NCI-H187 (cell line): Measurements from ENCODE around the gene NUMB.
"Not testable (repeated sequence)": the region's sequence is repeated elsewhere in the genome, so short reads cannot be mapped to it uniquely, and the experiment has no call there.

Experiments used
- DNase-seq, 2 experiments: peaks; one replicate each; lab custom pipeline; 2025; lab: John Stamatoyannopoulos, UW

NUMB gene

DNA sequence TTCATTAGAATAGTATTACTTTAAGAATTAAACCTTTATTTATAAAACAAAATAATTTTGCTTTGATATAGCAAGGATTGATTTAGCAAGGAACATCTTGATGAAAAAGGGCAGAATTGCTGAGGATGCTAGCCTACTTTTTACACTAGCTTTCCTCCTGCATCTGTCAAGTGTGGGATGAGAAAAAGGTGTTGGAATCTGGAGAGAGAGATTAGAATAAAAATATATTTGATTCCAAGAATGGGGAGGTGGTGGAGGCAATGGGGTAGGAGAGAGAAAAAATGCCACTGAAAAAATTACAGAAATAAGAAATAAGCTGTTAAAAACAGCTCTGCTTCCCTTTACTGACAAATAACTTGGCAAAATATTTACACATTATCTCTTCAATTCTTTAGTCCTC is 98.9 kb downstream of the NUMB start:
- no peak for DNase-seq

DNA sequence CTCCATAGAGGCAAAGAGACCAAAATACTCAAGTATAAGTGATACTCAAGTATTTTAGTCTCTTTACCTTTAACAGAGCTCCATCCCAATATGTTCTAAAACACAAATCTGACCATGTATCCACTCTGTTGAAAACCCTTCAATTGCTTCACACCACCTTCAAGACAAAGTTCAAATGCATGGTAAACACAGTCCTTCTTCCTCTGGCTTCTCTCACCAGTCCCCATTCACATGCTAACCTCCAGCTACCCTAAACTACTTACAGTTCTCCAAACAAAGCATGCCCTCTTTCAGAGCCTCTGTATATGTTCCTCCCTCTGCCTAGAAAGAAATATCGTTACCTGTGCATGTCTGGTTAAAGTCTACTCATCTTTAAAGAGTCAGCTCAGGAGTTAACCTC is 100.2 kb downstream of the NUMB start:
- no peak for DNase-seq

DNA sequence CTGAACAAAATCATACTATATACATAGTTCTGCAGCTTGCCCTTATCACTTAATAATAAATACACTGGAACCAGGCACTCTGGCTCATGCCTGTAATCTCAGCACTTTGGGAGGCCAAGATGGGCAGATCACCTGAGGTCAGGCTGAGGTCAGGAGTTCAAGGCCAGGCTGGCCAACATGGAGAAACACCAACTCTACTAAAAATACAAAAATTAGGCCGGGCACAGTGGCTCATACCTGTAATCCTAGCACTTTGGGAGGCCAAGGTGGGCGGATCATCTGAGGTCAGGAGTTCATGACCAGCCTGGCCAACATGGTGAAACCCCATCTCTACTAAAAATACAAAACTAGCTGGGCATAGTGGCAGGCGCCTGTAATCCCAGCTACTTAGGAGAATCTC is 109.3 kb downstream of the NUMB start:
- not testable (repeated sequence) for DNase-seq

DNA sequence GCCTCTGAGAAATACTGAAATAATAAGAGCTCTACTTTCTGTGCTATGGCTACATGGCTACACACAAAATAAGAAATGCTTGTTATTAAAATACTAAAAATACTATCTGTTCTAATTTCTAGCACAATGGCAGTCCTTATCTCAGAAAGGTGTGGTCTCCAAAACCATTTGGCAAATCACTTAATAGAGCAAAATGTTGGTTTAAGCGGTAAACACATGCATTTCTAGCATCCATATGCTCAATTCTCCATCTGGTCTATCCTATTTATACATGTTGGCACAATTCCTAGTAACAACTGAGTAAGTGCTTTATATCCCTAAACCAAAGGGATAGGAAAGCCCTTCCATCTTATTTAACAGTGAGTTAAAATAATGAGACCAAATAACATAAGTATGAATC is 114.0 kb downstream of the NUMB start:
- DNase-seq: no peak

DNA sequence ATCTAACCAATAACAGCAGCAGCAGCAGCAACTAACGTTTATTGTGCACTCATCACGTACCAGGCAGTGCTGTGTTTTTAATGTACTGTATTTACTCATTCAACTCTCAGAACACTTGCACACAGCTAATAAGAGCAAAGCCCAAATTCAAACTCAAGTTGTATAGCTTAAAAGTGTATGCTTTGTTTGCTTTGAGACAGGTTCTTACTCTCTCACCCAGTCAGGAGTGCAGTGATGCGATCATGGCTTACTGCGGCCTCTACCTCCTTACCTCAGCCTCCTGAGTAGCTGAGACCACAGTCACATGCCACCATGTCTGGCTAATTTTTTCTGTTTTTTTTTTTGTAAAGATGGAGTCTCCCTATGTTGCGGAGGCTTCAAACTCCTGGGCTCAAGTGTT is 115.7 kb downstream of the NUMB start:
- no peak for DNase-seq

DNA sequence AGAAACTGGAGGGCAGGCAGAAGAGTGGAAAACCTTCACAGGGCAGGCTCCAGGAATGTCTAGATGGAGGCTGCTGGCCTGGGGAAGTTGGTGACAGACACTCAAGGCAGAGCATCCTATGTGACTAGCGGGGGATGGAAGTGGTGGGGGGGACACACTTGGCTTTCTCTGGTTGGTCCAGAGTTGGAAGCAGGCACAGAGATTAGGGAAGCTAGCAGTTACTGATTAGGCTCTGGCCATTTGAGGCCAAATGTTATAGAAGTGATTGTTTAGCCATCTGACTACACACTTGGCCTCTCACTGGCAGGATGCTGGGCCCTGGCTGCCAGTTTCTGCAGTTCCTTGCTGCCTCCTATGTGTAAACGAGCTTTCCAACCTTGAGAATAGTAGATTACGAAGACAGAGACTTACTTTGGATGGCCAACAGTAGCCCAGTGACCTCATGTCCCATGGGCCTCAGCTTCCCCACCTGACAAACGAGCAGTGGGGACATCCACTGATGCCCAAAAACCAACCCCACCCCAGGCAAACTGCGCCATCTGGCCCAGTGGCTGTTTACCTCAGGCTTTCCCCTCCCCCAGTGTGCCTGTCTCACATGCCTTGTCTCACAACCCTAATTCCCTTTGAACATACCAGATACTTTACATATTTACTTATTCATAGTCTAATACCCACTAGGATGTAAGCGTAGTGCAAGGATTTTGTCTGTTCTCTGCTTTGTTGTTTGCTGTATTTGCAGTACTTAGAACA is 118.3 kb downstream of the NUMB start:
- DNase-seq: no peak

DNA sequence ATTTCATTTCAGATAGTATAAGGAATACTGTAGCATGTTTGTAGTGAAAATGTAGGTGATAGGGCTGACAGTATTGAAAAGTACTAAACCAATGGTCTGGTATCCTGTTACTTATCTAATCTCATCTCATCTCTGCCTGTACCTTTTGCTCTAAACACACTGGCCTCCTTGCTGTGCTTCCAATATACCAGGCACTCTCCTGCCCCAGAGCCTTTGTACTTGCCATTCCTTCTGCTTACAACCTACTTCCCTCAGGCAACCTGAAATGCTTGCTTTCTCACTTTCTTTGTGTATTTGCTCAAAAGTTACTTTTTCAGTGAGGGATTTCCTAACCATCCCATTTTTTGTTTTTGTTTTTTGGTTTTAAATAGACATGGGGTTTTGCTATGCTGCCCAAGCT is 119.1 kb downstream of the NUMB start:
- DNase-seq: no peak

DNA sequence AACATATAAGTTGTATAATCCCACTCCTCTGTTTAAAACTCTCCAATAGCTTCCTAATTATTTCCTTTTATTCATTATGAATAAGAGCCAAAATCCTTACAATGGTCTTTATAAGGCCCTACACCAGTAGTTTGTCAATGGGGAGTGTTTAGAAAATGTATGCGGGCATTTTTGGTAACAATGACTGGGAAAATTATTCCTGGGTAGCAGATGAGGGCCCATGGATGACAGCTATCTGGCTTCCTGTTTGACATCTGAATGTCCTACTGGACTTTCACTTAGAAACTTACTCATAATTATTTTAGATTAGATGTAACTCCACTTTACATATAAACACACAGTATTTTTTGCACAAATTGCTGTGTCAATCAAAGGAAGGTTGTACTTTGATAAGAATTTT is 119.8 kb downstream of the NUMB start:
- DNase-seq: no peak

DNA sequence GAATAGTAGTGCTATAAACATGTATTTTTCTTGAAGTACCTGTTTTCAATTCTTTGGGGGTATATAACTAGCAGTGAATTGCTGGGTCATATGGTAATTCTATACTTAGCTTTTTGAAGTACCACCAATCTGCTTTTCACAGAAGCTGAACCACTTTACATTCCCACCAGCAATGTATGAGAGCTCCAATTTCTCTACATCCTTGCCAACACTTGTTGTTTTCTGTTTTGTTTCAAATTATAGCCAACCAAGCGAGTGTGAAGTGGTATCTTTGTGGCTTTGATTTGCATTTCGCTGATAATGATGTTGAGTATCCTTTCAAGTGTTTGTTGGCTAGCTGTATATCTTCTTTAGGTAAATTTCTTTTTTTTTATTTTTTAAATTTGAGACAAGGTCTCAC is 125.3 kb downstream of the NUMB start:
- no peak for DNase-seq

DNA sequence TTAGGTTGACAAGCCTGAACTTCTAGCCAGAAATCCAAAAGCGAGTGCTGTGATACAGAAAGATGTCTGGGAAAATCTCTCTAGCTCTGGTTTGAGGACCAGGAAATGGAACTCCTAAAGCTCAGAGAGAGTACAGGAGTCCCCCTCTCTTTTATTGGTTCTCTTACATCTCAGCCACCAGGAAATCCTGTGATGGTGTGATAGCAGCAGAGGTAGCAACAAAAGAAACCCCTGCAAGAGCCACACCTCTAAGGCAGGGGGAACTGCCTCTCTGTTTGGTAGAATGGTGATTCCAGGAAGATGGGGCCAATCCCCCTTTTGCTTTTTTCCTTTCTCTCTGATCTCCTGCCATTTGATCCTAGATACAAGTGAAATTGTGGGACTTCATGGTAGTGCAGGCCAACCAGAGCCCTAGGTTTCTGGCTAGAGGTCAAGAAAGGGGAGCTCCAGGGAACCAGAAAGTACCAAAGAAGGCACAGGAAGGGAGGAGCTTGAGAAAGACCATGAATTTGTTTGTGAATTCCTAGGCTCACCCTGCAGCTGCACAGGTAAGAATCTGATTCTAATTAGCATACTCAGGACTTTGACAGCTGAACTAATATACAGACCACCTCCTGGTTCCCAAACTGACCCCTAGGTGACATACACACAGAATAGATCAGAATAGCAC is 132.6 kb downstream of the NUMB start:
- no peak for DNase-seq

DNA sequence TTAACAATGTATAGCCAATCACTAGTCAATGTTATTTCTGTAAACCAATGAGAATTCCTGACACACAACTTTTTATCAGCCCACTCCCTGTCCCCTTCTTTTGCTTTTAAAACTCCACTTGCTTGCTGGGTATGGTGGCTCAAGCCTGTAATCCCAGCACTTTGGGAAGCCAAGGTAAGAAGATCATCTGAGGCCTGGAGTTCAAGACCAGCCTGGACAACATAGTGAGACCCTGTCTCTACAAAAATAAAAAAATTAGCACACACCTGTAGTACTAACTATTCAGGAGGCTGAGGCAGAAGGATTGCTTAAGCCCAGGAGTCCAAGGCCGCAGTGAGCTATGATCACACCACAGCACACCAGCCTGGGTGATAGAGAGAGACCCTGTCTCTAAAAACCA is 133.3 kb downstream of the NUMB start:
- no peak for DNase-seq

DNA sequence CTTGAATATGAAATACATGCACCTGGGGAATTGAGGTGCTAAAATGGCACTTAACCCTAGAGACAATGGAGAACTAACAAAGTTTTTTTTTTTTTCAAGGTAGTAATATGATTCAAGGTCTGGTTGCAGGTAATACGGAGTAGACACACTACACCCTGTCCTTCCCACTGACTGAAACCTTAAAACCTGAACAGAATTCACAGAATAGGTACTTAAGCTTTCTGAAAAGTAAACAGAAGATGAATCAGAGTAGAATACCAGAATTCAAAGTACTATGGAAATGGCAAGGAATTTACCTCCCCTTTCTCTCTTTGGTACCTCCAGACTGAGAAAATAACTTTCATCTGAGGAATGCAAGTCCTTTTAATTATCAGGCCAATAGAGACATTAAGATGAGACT is 133.8 kb downstream of the NUMB start:
- DNase-seq: no peak

DNA sequence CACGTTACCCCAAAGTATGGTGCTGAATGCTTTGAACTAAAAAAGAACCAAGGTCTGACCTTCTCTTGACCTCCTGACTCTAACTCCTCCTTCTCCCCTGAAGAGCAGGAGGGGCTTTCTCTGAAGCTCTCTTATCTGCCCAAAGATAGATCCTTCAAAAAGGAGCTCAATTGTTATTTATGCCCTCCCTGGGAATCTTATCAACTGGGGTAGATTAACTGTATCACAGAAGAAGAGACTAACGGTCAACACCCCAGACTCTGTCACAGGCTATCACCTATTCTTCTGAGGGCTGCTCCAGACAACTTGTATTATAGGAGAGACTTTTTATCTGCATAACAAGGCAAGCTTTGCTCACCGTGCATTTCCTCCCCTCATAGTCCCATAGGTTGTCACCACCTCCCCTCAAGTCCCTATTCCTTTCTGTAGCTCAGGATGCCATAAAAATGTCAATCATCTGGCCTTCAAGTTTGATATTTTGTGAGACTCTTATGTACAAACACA is 134.4 kb downstream of the NUMB start:
- no peak for DNase-seq

DNA sequence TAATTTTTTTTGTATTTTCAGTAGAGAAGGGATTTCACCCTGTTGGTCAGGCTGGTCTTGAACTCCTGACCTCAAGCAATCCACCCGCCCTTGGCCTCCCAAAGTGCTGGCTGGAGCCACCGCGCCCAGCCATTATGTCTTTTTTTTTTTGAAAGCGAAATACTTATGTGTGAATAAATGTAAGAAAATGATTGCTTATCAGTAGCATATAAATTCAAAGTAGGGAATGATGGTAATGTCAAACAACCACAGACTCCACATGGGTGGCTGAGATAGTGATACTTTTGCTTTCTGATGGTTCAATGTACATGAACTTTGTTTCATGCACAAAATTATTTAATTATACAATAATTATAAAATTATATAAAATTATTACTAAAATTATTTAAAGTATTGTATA is 145.2 kb downstream of the NUMB start:
- DNase-seq: no peak

DNA sequence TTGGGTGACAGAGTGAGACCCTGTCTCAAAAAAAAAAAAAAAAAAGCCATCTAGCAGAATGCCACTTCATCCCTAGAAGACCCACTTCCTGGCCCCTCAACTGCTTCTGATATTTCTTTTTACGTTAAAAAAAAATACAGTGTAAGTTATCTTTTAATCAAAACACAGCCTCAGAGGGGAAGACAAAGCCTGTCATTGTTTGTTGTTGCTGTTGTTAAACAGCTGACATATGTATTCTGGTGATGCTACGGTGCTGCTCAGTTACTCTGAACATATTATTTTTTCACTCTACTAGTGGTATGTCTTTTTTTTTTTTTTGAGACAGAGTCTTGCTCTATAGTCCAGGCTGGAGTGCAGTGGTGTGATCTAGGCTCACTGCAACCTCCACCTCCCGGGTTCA is 145.7 kb downstream of the NUMB start:
- DNase-seq: no peak

DNA sequence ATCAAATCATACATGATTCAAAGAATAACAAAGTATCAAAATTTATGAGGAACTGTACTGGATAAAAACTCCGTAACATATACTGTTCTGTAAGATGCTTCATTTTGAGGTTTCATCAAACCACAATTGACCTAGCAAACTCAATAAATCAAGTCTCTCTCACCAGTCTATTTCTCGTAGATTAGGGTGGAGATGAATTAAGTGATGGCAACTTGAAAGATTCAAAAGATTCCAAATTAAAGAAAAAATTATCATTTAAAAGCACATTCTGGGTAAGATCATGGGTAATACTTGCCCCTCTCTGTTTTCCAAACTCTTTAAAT is 146.7 kb downstream of the NUMB start:
- no peak for DNase-seq

DNA sequence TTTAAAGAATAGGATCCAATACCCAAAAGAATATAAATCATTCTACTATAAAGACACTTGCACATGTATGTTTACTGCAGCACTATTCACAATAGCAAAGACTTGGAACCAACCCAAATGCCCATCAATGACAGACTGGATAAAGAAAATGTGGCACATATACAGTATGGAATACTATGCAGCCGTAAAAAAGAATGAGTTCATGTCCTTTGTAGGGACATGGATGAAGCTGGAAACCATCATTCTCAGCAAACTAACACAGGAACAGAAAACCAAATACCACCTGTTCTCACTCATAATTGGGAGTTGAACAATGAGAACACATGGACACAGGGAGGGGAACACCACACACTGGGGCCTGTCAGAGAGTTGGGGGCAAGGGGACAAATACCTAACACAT is 149.1 kb downstream of the NUMB start:
- DNase-seq: not testable (repeated sequence)

DNA sequence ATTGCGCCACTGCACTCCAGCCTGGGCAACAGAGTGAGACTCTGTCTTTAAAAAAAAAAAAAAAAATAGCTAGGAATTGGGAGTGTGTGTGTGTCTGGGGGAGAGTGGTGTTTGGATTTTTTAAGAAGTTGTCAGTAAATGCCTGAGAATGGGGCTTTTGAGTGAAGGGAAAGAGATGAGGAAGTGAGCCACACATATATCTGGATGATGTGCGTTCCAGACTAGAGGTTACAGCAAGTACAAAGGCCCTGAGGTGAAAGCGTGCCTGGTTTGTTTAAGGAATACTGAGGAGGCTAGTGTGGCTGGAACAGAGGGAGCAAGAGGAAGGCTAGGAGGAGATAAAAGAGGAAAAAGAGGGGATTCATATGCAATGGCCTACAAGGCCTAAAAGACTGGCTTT is 151.1 kb downstream of the NUMB start:
- DNase-seq: no peak

DNA sequence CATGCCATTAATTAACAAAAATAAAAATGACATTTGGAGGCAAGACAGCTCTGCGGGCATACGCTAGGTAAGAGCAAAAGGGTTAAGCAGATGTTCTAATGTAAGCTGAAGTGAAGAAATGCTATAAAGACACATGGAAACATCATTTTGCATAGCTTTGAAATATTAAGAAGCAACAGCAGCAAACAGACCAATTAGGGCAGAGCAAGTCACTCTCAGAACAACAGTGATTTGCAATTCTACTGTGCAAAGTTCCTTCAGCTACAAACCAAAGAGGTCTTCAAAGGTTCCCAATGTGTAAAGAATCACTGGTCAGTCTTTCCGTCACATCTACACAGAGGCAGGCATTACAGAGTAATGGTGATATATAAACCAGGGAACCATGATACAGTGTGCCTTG is 152.8 kb downstream of the NUMB start:
- DNase-seq: no peak

DNA sequence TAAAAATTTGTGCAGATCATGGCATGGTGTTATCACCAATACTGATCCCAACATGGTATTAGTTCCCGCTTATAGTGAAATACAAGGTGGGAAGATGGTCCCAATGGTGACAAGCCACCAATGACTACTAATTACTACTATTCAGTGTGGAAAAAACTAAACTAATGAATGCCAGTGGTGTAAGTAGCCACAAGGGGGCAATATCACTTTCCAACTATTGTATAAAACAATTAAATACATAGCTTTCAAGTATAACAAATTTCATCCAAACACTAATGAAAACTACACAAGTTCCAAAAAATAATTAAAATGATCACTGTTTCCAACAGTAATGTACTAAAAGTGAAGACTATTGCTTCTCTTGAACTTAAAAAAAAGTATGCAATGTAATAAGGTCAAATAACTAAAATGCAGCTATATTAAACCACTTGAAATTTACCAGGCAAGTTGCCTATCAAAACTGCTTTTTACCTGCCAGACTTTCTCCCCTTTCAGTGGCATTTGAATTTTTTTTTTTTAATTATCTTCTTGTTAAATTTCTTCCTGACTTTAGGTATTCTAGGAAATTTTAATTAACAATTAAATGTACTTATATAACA is 163.0 kb downstream of the NUMB start:
- no peak for DNase-seq

DNA sequence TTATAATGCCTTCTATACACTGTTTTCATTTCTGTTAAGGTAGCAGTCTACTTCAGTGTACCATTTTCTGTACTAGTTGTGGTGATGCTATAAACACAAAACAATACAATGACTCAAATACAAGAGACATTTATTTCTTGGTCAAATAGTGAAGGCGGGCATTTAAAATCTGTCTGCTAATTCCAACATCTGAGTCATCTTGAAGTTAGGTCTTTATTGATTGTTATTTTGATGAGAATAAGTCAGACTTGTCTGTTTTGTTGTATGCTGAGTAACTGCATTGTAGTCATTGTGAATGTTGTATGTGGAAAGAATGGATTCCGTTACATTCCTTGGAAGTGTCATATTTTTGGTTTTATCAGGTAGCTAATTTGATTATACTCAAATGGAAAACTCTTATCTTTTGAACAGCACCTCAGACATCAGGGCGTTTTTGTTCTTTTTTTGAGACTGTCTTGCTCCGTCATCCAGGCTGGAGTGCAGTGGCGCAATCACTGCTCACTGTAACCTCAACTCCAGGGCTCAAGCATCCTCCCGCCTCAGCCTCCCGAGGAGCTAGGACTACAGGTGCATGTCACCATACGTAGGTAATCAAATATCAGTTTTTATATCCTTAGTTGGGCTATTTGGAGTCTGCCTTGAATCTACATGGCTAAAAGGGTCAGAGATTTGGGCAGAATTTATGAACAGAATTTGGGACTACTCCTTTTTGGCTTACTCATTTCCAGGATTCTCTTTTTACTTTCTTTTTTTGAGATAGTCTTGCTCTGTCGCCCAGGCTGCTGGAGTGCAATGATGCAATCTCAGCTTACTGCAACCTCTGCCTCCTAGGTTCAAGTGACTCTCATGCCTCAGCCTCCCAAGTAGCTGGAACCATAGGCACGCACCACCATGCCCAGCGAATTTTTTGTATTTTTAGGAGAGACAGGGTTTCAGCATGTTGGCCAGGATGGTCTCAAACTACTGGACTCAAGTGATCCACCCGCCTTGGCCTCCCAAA is 164.3 kb downstream of the NUMB start:
- DNase-seq: no peak

DNA sequence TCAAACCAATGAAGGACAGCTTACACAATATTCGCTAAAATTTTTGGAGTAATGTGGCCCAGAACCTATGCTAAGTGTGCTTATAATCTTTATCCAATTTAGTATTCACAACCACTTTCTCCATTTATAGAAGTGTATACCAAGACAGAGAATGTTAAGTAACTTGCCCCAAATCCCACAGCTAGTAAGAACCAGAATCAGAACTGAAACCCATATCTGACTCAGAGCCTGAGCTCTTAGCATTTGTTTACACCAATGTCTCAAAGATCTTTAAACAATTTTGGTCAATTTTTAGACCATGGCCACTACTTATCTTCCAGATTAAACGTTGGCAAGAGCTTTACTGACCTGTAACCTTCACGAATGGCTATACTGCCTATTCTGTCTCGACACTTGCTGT is 168.1 kb downstream of the NUMB start:
- no peak for DNase-seq
